H1 (cell line): ENCODE results near the gene GUCY1B1. TPM values are rescaled to one million over a fixed set of nuclear protein-coding genes. Genes with fewer than 3 reads are reported as not detected.

ENCODE experiments used
- CTBP2 ChIP-seq: IDR thresholded peaks from 2 replicates; pipeline ENCODE4 v1.7.0; 2011; ENCODE audit warnings: borderline replicate concordance, mild to moderate bottlenecking, moderate library complexity, mixed read lengths, low read length; ENCODE audit not compliant: insufficient read depth, insufficient read length
- GABPA ChIP-seq: IDR thresholded peaks from 2 replicates; pipeline ENCODE4 v1.6.1; 2011; ENCODE audit warnings: mild to moderate bottlenecking, low read length, moderate library complexity, borderline replicate concordance; ENCODE audit not compliant: insufficient read depth
- RBBP5 ChIP-seq: IDR thresholded peaks from 2 replicates; pipeline ENCODE4 v1.7.1; 2012; ENCODE audit warnings: low read depth, mild to moderate bottlenecking, inconsistent platforms, low read length, moderate library complexity, borderline replicate concordance
- RXRA ChIP-seq: IDR thresholded peaks from 2 replicates; pipeline ENCODE4 v1.6.1; 2011; ENCODE audit warnings: low read depth, mild to moderate bottlenecking, low read length, moderate library complexity; ENCODE audit not compliant: insufficient read depth
- SIX5 ChIP-seq: IDR thresholded peaks from 2 replicates; pipeline ENCODE4 v1.6.1; 2011; ENCODE audit warnings: mild to moderate bottlenecking, low read depth, low read length
- SP2 ChIP-seq: IDR thresholded peaks from 2 replicates; pipeline ENCODE4 v1.6.1; 2012; ENCODE audit warnings: mild to moderate bottlenecking, low read length, inconsistent platforms
- polyA plus RNA-seq, 7 experiments: library from polyadenylated mRNA; depleted of rRNA in 3 of 7; stranded (reverse) in 5 of 7; unstranded in 2 of 7; fragments of >200 nt in 5 of 7; fragments of 200-250 nt in 2 of 7; gene quantifications; 1 replicate in 5 of 7; 2 replicates in 1 of 7; 4 replicates in 1 of 7; pipeline versions ENCODE4 v1.2.1 to v1.2.3, GENCODE V29; 2011 to 2013; ENCODE audit warnings: missing spikeins in 2 of 7, mixed read lengths in 2 of 7
- total RNA-seq: library from RNA; stranded (reverse); fragmentation: NEBNext Ultra II Directional; extraction: Animal tissue kit (Norgen Biotek cat#: 25700); gene quantifications from 2 replicates; pipeline ENCODE4 v1.2.1, GENCODE V29; 2021
- TF ChIP-seq, protein P1 (sequence below): IDR thresholded peaks from 2 replicates; pipeline ENCODE4 v1.6.1; 2012; ENCODE audit warnings: inconsistent platforms
- TF ChIP-seq, protein P2 (sequence below): fragments of 300-600 bp; sonication (generic); IDR thresholded peaks from 2 replicates; pipeline ENCODE4 v1.7.1; 2012; ENCODE audit warnings: low read length, moderate library complexity, mild to moderate bottlenecking, inconsistent platforms; ENCODE audit not compliant: insufficient replicate concordance

Gene GUCY1B1
- total and polyA plus RNA-seq, 2 of the 8 experiments (the other 6 are each of a cell fraction or from before 2014, with no cell fraction given) = 1.5 to 2.9 TPM

DNA sequence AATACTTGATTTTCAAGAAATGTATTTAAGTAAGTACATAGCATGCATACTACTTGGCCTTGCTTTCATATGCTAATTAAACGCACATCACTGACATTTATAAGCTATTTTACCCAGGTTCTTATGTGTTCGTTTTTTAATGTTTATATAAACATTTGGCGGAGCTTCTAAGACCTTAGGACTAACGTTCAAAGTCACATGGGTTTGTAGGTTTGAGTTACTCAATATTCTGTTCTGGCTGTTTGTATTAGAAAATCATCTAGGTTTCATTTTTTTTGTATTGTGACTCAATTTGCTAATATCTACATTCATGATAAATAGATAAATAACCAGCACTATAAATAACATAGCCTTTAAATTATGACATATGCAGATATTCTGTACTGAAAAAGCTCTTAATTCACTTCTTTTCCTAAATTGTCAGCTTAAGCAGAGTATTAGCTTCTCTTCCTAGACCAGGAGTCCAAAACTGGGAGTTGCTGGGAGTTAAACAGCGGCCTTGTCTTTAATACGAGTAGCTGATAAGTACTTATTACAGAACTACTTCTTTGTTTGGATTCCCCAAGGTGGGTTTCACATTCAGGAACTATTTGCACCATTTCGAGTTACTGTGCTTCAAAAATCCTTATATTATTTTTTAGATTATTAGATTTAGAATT, 42.0 kb downstream of the GUCY1B1 start (continued):
- no peak for TF ChIP-seq SIX5
- no peak for TF ChIP-seq CTBP2
- no peak for TF ChIP-seq RBBP5
- TF ChIP-seq SP2 = no peak
- TF ChIP-seq, protein P1, sequence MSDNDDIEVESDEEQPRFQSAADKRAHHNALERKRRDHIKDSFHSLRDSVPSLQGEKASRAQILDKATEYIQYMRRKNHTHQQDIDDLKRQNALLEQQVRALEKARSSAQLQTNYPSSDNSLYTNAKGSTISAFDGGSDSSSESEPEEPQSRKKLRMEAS = no peak
- no peak for TF ChIP-seq GABPA
- no peak for TF ChIP-seq RXRA
- TF ChIP-seq, protein P2, sequence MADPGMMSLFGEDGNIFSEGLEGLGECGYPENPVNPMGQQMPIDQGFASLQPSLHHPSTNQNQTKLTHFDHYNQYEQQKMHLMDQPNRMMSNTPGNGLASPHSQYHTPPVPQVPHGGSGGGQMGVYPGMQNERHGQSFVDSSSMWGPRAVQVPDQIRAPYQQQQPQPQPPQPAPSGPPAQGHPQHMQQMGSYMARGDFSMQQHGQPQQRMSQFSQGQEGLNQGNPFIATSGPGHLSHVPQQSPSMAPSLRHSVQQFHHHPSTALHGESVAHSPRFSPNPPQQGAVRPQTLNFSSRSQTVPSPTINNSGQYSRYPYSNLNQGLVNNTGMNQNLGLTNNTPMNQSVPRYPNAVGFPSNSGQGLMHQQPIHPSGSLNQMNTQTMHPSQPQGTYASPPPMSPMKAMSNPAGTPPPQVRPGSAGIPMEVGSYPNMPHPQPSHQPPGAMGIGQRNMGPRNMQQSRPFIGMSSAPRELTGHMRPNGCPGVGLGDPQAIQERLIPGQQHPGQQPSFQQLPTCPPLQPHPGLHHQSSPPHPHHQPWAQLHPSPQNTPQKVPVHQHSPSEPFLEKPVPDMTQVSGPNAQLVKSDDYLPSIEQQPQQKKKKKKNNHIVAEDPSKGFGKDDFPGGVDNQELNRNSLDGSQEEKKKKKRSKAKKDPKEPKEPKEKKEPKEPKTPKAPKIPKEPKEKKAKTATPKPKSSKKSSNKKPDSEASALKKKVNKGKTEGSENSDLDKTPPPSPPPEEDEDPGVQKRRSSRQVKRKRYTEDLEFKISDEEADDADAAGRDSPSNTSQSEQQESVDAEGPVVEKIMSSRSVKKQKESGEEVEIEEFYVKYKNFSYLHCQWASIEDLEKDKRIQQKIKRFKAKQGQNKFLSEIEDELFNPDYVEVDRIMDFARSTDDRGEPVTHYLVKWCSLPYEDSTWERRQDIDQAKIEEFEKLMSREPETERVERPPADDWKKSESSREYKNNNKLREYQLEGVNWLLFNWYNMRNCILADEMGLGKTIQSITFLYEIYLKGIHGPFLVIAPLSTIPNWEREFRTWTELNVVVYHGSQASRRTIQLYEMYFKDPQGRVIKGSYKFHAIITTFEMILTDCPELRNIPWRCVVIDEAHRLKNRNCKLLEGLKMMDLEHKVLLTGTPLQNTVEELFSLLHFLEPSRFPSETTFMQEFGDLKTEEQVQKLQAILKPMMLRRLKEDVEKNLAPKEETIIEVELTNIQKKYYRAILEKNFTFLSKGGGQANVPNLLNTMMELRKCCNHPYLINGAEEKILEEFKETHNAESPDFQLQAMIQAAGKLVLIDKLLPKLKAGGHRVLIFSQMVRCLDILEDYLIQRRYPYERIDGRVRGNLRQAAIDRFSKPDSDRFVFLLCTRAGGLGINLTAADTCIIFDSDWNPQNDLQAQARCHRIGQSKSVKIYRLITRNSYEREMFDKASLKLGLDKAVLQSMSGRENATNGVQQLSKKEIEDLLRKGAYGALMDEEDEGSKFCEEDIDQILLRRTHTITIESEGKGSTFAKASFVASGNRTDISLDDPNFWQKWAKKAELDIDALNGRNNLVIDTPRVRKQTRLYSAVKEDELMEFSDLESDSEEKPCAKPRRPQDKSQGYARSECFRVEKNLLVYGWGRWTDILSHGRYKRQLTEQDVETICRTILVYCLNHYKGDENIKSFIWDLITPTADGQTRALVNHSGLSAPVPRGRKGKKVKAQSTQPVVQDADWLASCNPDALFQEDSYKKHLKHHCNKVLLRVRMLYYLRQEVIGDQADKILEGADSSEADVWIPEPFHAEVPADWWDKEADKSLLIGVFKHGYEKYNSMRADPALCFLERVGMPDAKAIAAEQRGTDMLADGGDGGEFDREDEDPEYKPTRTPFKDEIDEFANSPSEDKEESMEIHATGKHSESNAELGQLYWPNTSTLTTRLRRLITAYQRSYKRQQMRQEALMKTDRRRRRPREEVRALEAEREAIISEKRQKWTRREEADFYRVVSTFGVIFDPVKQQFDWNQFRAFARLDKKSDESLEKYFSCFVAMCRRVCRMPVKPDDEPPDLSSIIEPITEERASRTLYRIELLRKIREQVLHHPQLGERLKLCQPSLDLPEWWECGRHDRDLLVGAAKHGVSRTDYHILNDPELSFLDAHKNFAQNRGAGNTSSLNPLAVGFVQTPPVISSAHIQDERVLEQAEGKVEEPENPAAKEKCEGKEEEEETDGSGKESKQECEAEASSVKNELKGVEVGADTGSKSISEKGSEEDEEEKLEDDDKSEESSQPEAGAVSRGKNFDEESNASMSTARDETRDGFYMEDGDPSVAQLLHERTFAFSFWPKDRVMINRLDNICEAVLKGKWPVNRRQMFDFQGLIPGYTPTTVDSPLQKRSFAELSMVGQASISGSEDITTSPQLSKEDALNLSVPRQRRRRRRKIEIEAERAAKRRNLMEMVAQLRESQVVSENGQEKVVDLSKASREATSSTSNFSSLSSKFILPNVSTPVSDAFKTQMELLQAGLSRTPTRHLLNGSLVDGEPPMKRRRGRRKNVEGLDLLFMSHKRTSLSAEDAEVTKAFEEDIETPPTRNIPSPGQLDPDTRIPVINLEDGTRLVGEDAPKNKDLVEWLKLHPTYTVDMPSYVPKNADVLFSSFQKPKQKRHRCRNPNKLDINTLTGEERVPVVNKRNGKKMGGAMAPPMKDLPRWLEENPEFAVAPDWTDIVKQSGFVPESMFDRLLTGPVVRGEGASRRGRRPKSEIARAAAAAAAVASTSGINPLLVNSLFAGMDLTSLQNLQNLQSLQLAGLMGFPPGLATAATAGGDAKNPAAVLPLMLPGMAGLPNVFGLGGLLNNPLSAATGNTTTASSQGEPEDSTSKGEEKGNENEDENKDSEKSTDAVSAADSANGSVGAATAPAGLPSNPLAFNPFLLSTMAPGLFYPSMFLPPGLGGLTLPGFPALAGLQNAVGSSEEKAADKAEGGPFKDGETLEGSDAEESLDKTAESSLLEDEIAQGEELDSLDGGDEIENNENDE = no peak
